ENCODE measurements around the gene GUSB. TPM values are rescaled to one million over a fixed set of nuclear protein-coding genes. Genes with fewer than 3 reads are reported as not detected.
"Not testable (repeated sequence)": the region's sequence is repeated elsewhere in the genome, so short reads cannot be mapped to it uniquely, and the experiment has no call there.

The GUSB gene
- total RNA-seq, 2 experiments from 2014 or later = 55.5 to 55.7 TPM

DNA sequence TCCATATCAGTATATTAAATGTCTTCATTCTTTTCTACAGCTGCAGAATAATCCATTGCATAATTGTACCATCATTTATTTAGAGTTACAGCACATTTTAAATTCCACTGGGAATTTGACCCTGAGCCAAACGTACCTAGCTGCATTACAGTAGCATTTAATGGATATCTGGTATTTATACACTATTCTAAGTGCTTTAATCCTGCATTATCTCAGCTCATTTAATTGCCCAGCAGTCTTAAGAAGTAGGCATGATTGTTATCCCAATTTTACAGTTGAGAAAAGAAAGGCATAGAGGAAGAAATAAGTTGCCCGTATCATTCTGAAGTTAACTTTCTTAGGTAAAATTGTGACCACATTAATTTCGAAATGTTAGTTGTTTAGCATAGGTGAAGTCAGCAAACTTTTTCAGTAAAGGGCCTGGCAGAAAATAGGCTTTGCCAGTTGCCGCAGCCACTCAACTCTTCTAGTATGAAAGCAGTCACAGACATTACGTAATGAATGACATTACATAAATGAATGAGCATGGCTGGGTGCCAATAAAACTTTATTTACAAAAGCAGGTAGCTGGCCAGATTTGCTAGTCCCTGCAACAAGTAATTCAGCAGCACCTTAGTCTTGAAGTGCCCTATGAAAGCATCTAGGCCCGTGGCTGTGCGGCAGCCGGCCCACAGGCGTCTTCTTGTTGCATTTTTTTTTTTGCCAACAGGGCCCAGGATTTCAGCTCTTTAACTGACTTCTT, 30.0 kb downstream of the GUSB start:
- POLR2A ChIA-PET = no interaction called here
- CTCF ChIA-PET = interaction anchor here (0.6 kb wide), 1 partner anchor 331 kb away, joined by 3 read pairs; no protein-coding TSS in a partner anchor

DNA sequence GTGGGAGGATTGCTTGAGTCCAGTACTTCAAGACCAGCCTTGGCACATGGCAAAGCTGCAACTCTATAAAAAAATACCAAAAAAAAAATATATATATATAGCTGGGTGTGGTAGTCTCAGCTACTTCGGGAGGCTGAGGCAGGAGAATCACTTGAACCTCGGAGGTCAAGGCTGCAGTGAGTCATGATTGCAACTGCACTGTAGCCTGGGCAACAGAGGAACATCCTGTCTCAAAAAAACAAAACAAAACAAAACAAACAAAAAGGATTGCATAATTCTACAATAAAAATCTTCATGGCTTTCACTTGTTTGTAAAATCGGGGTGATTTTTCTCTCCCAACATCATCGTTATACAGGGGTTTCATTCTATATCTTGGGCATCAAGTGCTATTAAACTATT, 35.1 kb downstream of the GUSB start:
- ChIA-PET CTCF (no interaction called here), POLR2A (no interaction called here)

DNA sequence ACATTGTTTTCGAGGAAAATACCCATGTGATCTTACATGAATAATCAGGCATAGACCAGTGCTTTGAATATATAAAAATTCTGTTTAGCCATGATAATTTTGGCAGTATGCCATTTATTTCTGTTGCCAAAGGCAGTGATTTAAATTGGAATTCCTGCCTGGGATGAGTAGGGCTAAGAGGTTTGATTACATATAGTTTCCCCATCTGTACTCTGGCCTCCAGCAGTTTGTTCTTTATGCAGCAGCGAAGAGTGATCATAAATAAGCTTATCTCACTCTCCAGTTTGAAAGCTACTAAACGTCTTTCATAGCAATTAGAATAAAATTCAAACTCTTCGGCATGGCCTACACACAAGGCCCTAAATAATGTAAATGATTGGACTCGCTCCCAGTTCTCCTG, 36.2 kb downstream of the GUSB start:
- CTCF ChIA-PET, POLR2A ChIA-PET: not testable (repeated sequence)

DNA sequence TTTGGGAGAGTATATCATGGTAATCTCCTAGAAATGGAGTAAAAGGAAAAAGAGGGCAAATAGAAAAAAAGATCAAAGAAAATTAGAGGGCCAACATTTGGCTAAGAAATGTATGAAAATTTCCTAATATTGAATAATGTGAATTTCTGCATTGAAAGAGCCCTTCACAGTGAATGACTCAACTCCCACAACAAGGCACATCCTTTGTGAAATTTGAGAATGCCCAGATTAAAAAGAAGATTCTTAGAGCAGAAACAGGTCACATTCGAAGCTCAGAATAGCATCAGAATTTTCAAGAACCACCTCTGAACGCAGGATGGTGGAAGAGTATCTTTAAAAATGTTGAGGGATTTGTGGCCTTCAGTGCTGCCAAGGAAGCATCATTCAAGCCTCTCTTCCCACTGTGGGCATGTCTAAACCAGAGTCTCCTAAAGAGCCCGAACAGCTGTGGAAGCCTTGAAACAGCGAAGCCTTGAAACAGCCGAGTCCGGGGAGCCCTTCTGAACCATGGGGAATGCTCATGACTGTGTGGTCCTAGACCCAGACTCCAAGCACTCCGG, 43.6 kb downstream of the GUSB start:
- POLR2A ChIA-PET = no interaction called here
- CTCF ChIA-PET = no interaction called here

DNA sequence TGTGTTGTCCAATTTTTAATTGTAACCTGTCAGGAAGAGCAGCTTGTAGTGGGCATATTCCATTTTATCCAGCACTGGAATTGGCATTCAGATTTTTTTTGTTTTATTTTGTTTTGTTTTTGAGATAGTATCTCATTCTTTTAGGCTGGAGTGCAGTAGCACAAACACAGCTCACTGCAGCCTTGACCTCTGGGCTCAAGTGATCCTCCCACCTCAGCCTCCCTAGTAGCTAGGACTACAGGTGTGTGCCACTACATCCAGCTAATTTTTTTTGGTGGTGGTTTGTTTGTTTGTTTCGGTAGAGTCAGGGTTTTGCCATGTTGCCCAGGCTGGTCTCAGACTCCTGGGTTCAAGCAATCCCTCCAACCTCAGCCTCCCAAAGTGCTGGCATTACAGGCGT, 44.7 kb downstream of the GUSB start:
- ChIA-PET CTCF (no interaction called here), POLR2A (no interaction called here)

DNA sequence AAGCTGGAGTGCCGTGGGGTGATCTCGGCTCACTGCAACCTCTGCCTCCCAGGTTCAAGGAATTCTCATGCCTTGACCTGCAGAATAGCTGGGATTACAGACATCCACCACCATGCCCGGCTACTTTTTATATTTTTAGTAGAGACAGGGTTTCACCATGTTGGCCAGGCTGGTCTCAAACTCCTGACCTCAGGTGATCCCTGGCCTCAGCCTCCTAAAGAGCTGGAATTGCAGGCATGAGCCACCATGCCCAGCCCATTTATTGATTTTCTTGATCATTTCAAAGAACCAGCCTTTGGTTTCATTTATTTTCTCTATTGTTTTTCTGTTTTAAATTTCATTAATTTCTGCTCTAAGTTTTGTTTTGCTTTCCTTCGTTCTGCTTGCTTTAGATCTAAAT, 50.3 kb downstream of the GUSB start:
- ChIA-PET POLR2A (no interaction called here), CTCF (no interaction called here)

DNA sequence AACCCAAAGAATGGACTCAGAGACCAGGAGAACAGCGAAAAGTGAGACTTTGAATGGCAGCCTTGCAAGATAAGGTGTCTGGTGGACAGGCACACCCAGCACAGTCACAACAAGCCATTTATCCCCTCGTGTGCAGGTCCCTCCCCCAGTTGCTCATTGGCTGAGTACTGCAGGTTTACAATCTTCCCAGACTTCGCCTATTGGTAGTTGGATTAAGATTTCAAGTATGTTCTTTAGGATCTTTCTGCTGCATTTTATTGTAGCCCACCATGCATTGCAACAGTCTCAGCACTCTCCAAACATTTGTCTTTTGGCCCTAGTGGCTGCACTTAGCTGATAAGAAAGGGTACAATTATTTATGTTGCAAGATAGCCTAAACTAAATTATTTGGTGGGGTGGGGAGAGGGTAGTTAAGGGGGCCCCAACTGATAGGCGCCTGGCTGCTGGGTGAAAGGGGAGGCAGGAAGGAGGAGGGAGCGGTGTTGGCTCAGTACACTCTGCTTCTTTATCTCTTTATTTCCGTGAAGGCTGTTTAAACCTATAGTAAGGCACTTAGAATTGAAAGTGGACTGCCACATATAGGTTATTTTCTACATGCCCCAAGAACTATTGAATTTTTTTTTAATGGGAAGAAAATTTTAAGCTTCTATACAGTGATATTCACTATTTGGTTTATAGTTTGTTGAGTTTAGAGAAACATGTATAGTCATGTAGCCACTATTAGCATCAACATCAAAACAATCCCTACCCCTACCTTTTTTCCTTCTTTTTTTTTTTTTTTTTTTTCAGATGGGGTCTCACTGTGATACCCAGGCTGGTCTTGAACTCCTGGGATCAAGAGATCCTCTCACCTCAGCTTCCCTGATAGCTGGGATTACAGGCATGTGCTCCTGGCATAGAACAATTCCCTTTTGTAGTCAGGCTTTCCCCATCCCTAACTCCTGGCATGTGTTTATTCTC, 54.2 kb downstream of the GUSB start:
- ChIA-PET POLR2A (no interaction called here), CTCF (no interaction called here)

DNA sequence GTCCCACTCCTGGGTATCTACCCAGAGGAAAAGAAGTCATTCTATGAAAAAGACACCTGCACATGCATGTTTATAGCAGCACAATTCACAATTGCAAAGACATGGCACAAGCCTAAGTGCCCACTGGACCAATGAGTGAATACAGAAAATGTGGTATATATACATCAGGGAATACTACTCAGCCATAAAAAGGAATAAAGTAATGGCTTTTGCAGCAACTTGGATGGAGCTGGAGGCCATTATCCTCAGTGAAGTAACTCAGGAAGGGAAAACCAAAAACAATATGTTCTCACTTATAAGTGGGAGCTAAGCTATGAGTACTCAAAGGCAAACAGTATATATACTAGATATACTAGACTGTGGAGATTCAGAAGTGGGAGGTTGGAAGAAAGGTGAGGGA, 55.4 kb downstream of the GUSB start:
- CTCF ChIA-PET = no interaction called here

DNA sequence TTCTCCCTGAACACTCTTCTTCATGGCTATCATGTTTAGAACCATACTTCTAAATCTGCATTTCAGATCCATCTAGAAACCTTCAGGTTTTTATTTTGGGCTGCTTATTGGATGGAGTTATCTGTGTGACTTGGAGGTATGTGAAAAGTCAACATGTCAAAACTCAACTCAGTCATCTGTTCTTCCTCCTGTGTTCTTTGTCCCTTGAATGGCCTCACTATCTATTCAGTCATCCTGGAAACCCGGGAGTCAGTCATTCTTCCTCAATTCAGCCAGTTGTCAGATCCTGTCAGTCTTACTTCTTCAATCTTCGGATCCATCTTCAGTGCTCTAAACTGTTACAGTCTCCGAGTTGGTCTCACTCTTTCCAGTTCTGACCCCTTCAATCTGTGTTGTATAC, 57.0 kb downstream of the GUSB start:
- ChIA-PET POLR2A (no interaction called here), CTCF (no interaction called here)

More for the DNA sequence above, 55.4 kb downstream of the GUSB start:
- POLR2A ChIA-PET = interaction anchor here (0.5 to 0.6 kb wide), 2 partner anchors 33 to 188 kb away, joined by 4 read pairs; no protein-coding TSS in a partner anchor

DNA sequence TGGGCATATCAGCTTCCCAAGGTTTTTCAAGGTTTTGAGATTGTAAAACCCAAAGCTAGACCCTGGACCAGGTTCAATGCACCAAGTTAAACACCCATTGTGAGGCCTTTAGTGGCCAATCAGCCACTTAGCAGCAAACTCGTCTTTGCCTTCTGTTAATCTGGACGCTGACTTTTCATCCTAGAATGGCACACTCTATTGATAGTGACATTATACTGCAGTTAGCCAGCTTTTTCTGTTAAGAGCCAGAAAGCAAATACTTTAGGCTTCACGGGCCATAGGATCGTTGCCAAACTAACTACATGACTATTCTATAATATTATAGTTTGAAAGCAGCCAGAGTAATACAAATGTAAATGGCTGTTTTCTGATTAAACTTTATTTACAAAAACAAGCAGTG, 57.8 kb downstream of the GUSB start:
- CTCF ChIA-PET = no interaction called here
- POLR2A ChIA-PET = no interaction called here

DNA sequence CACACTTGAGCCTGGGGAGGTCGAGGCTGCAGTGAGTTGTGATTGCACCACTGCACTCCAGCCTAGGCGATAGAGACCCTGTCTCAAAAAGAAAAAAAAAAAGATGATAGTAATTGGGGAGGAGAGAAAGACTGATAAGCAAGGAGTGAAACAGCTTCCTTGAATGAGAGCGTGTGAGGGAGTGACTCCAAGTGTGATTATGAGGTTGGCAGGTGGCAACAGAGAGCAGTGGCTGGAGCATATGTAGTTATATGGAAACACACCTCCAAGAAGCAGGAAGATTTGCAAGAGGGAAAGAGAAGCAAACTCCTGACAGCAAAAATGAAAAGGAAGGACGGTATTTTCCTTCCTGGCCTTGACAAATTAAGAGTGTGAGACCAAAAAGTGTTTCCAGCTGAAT, 58.7 kb downstream of the GUSB start:
- CTCF ChIA-PET = no interaction called here
- POLR2A ChIA-PET = no interaction called here

DNA sequence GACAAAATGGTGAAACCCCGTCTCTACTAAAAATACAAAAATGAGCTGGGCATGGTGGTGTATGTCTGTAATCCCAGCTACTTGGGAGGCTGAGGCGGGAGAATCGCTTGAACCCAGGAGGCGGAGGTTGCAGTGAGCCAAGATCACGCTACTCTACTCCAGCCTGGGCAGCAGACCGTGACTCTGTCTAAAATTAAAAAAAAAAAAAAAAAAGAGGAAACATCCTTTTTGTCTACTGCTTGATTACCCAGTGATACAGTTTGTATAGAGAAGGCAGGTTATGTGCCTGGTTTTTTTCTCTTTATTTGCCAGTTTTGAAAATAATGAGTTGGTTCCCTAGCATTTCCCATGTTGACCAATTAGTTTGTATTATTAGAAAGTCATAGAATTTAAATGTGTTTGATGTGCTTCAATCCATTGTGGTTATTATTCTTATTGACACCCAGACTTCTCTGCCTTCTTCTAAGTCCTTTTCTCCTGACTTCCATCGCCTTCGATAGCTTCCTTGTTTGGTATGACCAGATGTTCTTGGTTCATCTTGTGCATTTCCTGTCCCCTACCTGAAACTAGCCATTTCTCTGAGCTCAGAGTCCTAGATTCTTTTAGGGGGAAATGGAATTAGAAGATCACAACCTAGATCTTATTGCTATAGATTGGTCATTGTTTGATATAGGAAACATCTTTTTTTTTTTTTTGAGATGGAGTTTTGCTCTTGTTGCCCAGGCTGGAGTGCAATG, 65.9 kb downstream of the GUSB start:
- CTCF ChIA-PET = interaction anchor here (0.7 kb wide), 1 partner anchor 77 kb away, joined by 3 read pairs; no protein-coding TSS in a partner anchor
- POLR2A ChIA-PET = no interaction called here

DNA sequence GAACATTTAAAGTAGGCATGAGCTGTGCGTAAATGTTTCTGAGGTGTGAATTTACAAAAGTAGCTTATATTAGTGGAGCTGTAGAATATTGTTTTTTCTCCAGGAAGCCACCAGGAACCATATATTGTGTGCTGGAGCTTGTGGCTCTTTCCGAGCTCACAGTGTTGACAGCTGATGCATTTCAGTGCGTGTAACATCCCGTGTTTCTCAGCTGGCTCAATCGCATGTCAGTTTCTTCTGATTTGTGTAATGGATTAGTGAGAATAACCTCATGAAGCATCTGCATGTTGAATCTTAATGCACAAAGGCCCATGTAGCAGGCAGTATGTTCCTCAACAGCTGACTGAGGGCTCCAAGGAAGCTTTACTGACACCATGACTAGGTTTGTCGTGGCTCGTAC, 69.8 kb downstream of the GUSB start:
- ChIA-PET POLR2A (interaction anchor here (0.6 kb wide), 1 partner anchor 160 kb away, joined by 5 read pairs; no protein-coding TSS in a partner anchor), CTCF (no interaction called here)

Other genes with a start within 250 kb of the GUSB start
- 10 to 100 TPM; 27.1 to 28.6 TPM for gene VKORC1L1, start 109.1 kb downstream of the GUSB start, total RNA-seq
- 10 to 100 TPM; 29.5 to 31.4 TPM for gene ASL, start 93.6 kb upstream of the GUSB start, total RNA-seq
- gene CRCP, start 132.6 kb upstream of the GUSB start, total RNA-seq = 10 to 100 TPM; 30.8 to 33.7 TPM
- 1 to 10 TPM; 1.3 to 1.5 TPM for gene TPST1, start 223.1 kb upstream of the GUSB start, total RNA-seq